GM12878 (cell line): ENCODE data around the gene KAZN. TPM values are rescaled to one million over a fixed set of nuclear protein-coding genes. Genes with fewer than 3 reads are reported as not detected.

Experiments used
- ATAC-seq: fragments of 200-7000 bp; cut with Tn5 transposase; 3 replicates; pipeline ENCODE4 v1.9.1; 2020; ENCODE audit warnings: mild to moderate bottlenecking, moderate library complexity
- BruUV-seq: library from RNA; stranded (reverse); fragments of 400-500 nt; replicated peaks from 2 replicates; lab custom pipeline; 2021; lab: Mats Ljungman, UMichigan
- CTCF ChIA-PET: fragments of 300-600 bp; sonication (Branson Sonifier 250); formaldehyde crosslinking; extraction: SDS; loops from one replicate; lab custom pipeline; 2021; ENCODE audit warnings: inconsistent platforms; lab: Yijun Ruan, JAX
- POLR2A ChIA-PET: fragments of 350-600 bp; formaldehyde crosslinking; extraction: SDS; loops from one replicate; lab custom pipeline; 2021; ENCODE audit warnings: inconsistent platforms; lab: Charles Lee
- RAD21 ChIA-PET: fragments of 300-600 bp; sonication (Branson Sonifier 250); formaldehyde crosslinking; loops from one replicate; lab custom pipeline; 2023; ENCODE audit warnings: antibody characterized with exemption; ENCODE audit not compliant: unreplicated experiment; lab: Charles Lee
- SMC1A ChIA-PET: fragments of 300-600 bp; sonication (Branson Sonifier 250); formaldehyde crosslinking; loops from one replicate; lab custom pipeline; 2023; ENCODE audit not compliant: unreplicated experiment, uncharacterized antibody; lab: Charles Lee
- DNase-seq: peaks from one replicate; pipeline ENCODE4 v3.0.0-alpha.2; 2011; ENCODE audit warnings: low read depth, low spot score
- FAIRE-seq: peaks from 3 replicates; lab custom pipeline; 2011; peaks lifted over from hg19 to GRCh38; lab: Jason Lieb, UNC
- H2AFZ ChIP-seq: 2 replicates; pipeline ENCODE4 v1.6.0; 2011; ENCODE audit warnings: low read depth, low read length, control low read depth; ENCODE audit not compliant: control insufficient read depth
- H3K27ac ChIP-seq: 2 replicates; pipeline ENCODE4 v1.5.1; 2011; ENCODE audit warnings: control low read depth; ENCODE audit not compliant: control insufficient read depth, insufficient read depth
- H3K27me3 ChIP-seq, 2 experiments: replicated peaks in 1 of 2; 2 replicates each; pipeline versions ENCODE4 v1.6.0 to v1.6.1; 2011; ENCODE audit warnings: low read length in 1 of 2; ENCODE audit not compliant: control insufficient read depth in 2 of 2, insufficient read depth in 2 of 2
- H3K36me3 ChIP-seq, 2 experiments: 2 replicates each; pipeline ENCODE4 v1.5.1; 2011; ENCODE audit warnings: low read length in 1 of 2; ENCODE audit not compliant: control insufficient read depth in 2 of 2, insufficient read depth in 2 of 2
- H3K4me1 ChIP-seq: 2 replicates; pipeline ENCODE4 v1.6.1; 2011; ENCODE audit warnings: mild to moderate bottlenecking, low read length, moderate library complexity, mixed read lengths; ENCODE audit not compliant: control insufficient read depth, insufficient read depth
- H3K4me2 ChIP-seq: 2 replicates; pipeline ENCODE4 v1.6.0; 2011; ENCODE audit warnings: control low read depth; ENCODE audit not compliant: control insufficient read depth, insufficient read depth
- H3K4me3 ChIP-seq: fragments of 200-600 bp; sonication (generic); 2 replicates; pipeline ENCODE4 v1.5.1; 2016
- H3K79me2 ChIP-seq: 2 replicates; pipeline ENCODE4 v1.6.0; 2011; ENCODE audit warnings: low read length; ENCODE audit not compliant: control insufficient read depth, insufficient read depth
- H3K9ac ChIP-seq: 2 replicates; pipeline ENCODE4 v1.8.0; 2011; ENCODE audit warnings: low read length, control low read depth, mixed read lengths; ENCODE audit not compliant: control insufficient read depth, insufficient read depth
- H3K9me3 ChIP-seq: replicated peaks from 3 replicates; pipeline ENCODE4 v1.5.1; 2011; ENCODE audit warnings: mild to moderate bottlenecking, low read length; ENCODE audit not compliant: control insufficient read depth, insufficient read depth
- H4K20me1 ChIP-seq: 2 replicates; pipeline ENCODE4 v1.6.0; 2011; ENCODE audit not compliant: control insufficient read depth, insufficient read depth
- ATF2 ChIP-seq: IDR thresholded peaks from 2 replicates; pipeline ENCODE4 v1.6.1; 2012; ENCODE audit warnings: low read length, inconsistent platforms
- DPF2 ChIP-seq: fragments of 450-650 bp; IDR thresholded peaks from 2 replicates; pipeline ENCODE4 v1.6.1; 2017; ENCODE audit warnings: mild to moderate bottlenecking
- HDAC2 ChIP-seq: fragments of 200-600 bp; sonication (generic); IDR thresholded peaks from 2 replicates; pipeline ENCODE4 v1.6.1; 2017
- MTA2 ChIP-seq: fragments of 450-650 bp; IDR thresholded peaks from 2 replicates; pipeline ENCODE4 v1.6.1; 2016; ENCODE audit warnings: low read depth, mild to moderate bottlenecking, moderate library complexity
- MTA3 ChIP-seq: IDR thresholded peaks from 2 replicates; pipeline ENCODE4 v1.6.1; 2012; ENCODE audit warnings: low read length, inconsistent platforms, borderline replicate concordance
- NR2F1 ChIP-seq: fragments of 450-650 bp; conservative IDR thresholded peaks from 2 replicates; pipeline ENCODE4 v1.6.1; 2017; ENCODE audit warnings: mild to moderate bottlenecking
- PBX3 ChIP-seq: IDR thresholded peaks from 2 replicates; pipeline ENCODE4 v1.6.1; 2011; ENCODE audit warnings: mild to moderate bottlenecking, low read depth, low read length, moderate library complexity; ENCODE audit not compliant: insufficient replicate concordance
- POLR2A ChIP-seq: IDR thresholded peaks from 2 replicates; pipeline ENCODE4 v1.6.1; 2011; ENCODE audit warnings: low read depth, mild to moderate bottlenecking, low read length
- POLR2AphosphoS2 ChIP-seq: IDR thresholded peaks from 2 replicates; pipeline ENCODE4 v1.6.1; 2011; ENCODE audit warnings: low read depth, mild to moderate bottlenecking, low read length, improper control_type of control experiment, moderate library complexity
- RELA ChIP-seq: fragments of 450-650 bp; IDR thresholded peaks from 2 replicates; pipeline ENCODE4 v1.8.0; 2014; ENCODE audit warnings: borderline replicate concordance; ENCODE audit not compliant: partially characterized antibody
- SRF ChIP-seq, 2 experiments: IDR thresholded peaks; 2 replicates each; pipeline ENCODE4 v1.6.1; 2011; ENCODE audit warnings: low read depth in 2 of 2, low read length in 2 of 2, mild to moderate bottlenecking in 1 of 2, moderate library complexity in 1 of 2
- TAF1 ChIP-seq: IDR thresholded peaks from 2 replicates; pipeline ENCODE4 v1.6.1; 2011; ENCODE audit warnings: mild to moderate bottlenecking, low read depth, low read length, borderline replicate concordance
- TCF3 ChIP-seq: IDR thresholded peaks from 2 replicates; pipeline ENCODE4 v1.6.1; 2012; ENCODE audit warnings: low read depth, mild to moderate bottlenecking, low read length, borderline replicate concordance; ENCODE audit not compliant: insufficient read depth
- WGBS: methylation state at CpG from one replicate; pipeline ENCODE4 v1.1.6; 2016; ENCODE audit warnings: low lambda C conversion rate; ENCODE audit not compliant: insufficient replicate concordance, insufficient coverage; ENCODE audit errors: missing lambda C conversion rate; 5-methylcytosine and 5-hydroxymethylcytosine counted together
- in situ Hi-C: fragments of 300-500 bp; cut with MboI; formaldehyde crosslinking; loops from 9 replicates; pipeline ENCODE4 v1.14.3; 2018; ENCODE audit warnings: mixed read lengths
- intact Hi-C: fragments of 100-400 bp; cut with micrococcal nuclease; formaldehyde crosslinking; loops from one replicate; pipeline ENCODE4 v1.14.2; 2022; ENCODE audit not compliant: unreplicated experiment
- polyA plus RNA-seq, 11 experiments: library from polyadenylated mRNA; depleted of rRNA in 4 of 11; unstranded in 6 of 11; stranded (reverse) in 5 of 11; fragments of >200 nt; fragmentation: Nextera tagmentation in 4 of 11; fragmentation: Illumina TruSeq in 1 of 11; extraction: Ambion mirVana in 4 of 11; extraction: Trizol in 1 of 11; gene quantifications; 1 replicate in 1 of 11; 2 replicates in 10 of 11; pipeline versions ENCODE4 v1.2.1 to v1.2.3, GENCODE V29; 2011 to 2016; ENCODE audit warnings: inconsistent platforms in 2 of 11, missing spikeins in 2 of 11, low read depth in 1 of 11
- total RNA-seq, 4 experiments: library from RNA; depleted of rRNA in 3 of 4; stranded (reverse); fragments of >200 nt in 3 of 4; fragmentation: Illumina TruSeq in 1 of 4; extraction: Trizol in 1 of 4; gene quantifications; 2 replicates each; pipeline versions ENCODE4 v1.2.1 to v1.2.3, GENCODE V29; 2013 to 2021

Gene KAZN
- total and polyA plus RNA-seq, 10 of the 15 experiments (the other 5 are each of a cell fraction or from before 2014, with no cell fraction given): 0.72 to 4.0 (median 1.2) TPM

DNA sequence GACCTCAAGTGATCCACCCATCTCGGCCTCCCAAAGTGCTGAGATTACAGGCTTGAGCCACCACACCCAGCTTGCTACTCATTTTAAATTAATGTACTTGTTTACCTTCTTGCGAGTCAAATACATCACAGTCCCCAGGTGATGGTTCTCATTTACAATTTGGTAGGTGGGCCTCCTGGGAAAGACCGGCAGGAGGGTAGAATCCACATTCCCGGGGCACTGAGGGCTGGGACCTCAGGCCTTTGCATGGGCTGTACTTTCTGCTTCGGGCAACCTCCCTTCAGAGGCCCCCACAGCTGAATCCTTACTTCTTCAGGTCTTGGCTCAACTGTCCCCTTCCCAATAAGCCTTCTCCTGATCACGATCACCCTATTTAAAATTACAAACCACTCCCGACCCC, 165.5 kb downstream of the KAZN start (continued):
- TF ChIP-seq TAF1 (no peak), MTA2 (no peak), MTA3 (no peak), SRF (IDR thresholded peaks at IDR 0.05; ENCODE audit: low read depth in 2 of 2, low read length in 2 of 2) (no peak), POLR2AphosphoS2 (no peak), HDAC2 (no peak), RELA (no peak), NR2F1 (no peak), TCF3 (no peak), PBX3 (no peak)

DNA sequence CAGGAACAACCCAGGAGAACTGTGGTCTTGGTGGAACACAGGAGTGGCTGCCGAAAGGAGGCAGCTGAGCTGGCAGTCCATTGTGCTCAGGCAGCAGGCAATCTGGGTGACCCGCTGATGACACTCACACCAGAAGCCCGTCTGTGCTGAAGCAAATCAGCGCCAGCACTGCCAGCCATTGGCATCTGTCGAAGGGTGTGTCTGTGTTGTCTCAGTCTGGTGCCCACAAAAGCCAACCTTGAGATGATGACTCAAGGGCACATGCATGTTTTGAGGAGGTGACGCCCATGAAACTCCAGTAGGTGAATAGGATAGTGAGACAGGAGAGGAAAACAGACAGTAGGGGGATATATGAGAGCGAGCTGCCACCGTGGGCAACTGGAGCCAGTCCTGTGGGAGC, 167.3 kb downstream of the KAZN start:
- DNase-seq (no peak), FAIRE-seq (no peak), ATAC-seq (no peak)
- no peak overlapping the region for H3K9ac ChIP-seq
- H4K20me1 ChIP-seq: no peaks in the 10 kb centered on the region
- no TSS peak for BruUV-seq
- CTCF ChIA-PET: no interaction called here
- H2AFZ ChIP-seq: no peak overlapping the region
- H3K4me3 ChIP-seq: no peak overlapping the region
- H3K36me3 ChIP-seq: no peaks in the 10 kb centered on the region
- SMC1A ChIA-PET: no interaction called here
- no peaks in the 10 kb centered on the region for H3K9me3 ChIP-seq
- intact Hi-C loops: no loop called here
- no peaks in the 10 kb centered on the region for H3K4me1 ChIP-seq
- no peak overlapping the region for H3K27ac ChIP-seq
- H3K79me2 ChIP-seq: no peaks in the 10 kb centered on the region
- POLR2A ChIA-PET: no interaction called here
- in situ Hi-C loops: no loop called here
- TF ChIP-seq POLR2A (no peak), DPF2 (no peak), ATF2 (no peak)
- TF ChIP-seq, all 136 proteins: peak for 0
- Histone ChIP-seq H3K4me2 (no peak overlapping the region), H3K27me3 (no peaks in the 10 kb centered on the region)
- WGBS: 29% methylated on average over 8 of the region's 8 CpGs
- RAD21 ChIA-PET: no interaction called here
